HUDEP-2 (cell line): Measurements from ENCODE around the gene TMCC2.

ENCODE experiments used
- DNase-seq, 76 experiments: peaks; one replicate each; lab custom pipeline; 2025; ENCODE audit not compliant: unreplicated experiment in 76 of 76; lab: John Stamatoyannopoulos, UW

TMCC2 gene

DNA sequence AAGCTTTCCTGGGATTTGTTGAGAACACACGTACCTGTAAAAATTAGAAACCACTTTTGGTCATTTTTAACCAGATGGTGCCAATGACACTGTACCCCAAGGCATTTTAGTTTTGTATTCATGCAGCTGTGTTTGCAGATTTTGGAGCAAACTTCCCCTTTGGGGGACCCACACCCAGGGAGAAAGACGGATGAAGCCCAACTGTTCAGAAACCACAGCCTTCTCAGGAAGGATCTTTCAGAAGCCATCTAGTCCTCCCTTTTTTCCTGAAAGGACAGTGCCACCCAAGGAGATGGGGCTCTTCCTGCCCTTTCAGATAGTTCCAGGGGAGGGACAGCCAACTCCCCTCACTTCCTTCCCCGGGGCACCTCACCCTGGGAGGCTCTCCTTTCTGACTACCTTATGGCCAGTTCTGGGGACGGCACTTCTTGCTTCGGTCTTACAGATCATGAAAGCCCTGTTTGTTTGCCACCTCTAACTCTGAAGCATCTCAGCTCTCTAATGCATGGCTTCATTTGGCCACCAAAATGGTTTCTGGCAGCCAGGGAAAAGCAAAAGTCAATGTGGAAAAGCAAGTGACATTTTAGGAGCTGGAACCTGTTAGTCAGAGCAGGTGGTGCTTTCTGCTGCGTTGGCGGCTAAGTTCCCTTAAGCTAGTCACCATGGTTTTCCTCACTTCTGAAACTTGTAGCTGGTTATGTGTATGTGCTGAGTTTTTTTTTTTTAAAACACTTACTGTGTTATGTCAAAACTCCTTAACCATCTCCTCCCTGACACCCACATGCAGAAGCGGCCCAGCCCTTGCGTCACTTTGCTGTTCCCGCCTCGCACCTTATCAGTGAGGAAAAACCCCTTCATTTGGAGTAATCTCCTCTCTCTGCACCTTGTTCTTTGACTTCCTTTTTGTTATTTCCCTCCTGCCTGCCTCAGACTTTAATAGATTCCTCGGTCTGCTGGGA, 10.1 kb downstream of the TMCC2 start:
- DNase-seq: peak in 55 of 76 experiments; percentile 10 to 69 (median 33)

DNA sequence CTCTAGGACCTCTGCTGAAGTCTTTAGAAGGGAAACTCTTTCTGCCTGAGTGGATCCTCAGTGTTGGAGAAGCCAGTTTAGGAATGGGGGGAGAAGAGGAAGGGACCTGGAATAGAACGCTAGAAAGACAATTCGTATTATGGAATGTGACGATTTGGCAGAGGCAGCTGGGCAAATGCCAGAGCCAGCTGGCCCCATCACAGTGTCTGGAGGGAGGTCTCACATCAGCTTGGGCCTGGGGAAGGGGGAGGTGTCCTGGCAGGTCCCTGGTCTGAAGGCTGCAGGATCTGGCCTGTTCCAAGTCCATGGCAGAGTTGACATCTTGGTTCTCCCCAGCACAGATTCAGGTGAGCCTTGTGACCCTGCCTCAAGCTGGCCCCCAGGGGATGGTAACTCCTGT, 11.3 kb downstream of the TMCC2 start:
- DNase-seq: no peak

GRCh38 chr1:205240118-205240517, 12.4 kb downstream of the TMCC2 start:
- DNase-seq: no peak

GRCh38 chr1:205240569-205240968, 12.8 kb downstream of the TMCC2 start:
- no peak for DNase-seq

DNA sequence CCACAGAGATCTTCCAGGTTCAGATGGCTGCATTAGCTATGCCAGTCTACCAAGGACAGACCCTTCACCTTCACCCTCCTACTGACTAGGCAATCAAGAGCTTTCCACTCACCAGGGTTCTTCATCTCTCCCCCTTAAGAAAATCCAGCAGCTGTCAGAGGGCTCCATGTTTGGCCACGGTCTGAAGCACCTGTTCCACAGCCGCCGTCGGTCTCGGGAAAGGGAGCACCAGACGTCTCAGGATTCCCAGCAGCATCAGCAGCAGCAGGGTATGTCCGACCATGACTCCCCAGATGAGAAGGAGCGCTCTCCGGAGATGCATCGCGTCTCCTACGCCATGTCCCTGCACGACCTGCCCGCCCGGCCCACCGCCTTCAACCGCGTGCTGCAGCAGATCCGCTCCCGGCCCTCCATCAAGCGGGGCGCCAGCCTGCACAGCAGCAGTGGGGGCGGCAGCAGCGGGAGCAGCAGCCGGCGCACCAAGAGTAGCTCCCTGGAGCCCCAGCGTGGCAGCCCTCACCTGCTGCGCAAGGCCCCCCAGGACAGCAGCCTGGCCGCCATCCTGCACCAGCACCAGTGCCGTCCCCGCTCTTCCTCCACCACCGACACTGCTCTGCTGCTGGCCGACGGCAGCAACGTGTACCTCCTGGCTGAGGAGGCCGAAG, 13.8 kb downstream of the TMCC2 start:
- no peak for DNase-seq

- no peak for DNase-seq
Observed at GRCh38 chr1:205243350-205244191, 15.8 kb downstream of the TMCC2 start.

- no peak for DNase-seq
Observed at GRCh38 chr1:205244384-205244783, 16.6 kb downstream of the TMCC2 start.

DNA sequence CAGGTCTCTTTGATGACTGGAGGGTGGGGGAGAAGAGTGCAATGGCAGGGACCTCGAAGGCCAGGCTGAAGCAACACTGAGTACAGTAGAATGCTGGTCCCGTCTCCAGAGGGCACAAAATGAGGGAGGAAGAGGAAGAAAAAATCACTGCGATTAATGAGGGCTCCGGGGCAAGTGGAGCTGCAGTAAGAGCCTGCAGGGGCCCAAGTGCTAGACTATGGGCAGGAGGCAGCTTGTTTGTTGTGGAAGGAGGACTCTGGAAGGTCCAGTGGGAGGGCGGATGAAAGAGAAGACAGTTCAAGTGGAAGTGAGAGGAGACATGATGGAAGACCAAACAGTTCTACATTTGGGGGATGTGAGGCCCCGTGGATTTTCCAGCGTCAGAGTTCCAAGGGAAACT, 17.4 kb downstream of the TMCC2 start:
- DNase-seq: no peak

- no peak for DNase-seq
Observed at GRCh38 chr1:205246351-205247119, 18.8 kb downstream of the TMCC2 start.

- no peak for DNase-seq
Observed at GRCh38 chr1:205247130-205247921, 19.6 kb downstream of the TMCC2 start.

DNA sequence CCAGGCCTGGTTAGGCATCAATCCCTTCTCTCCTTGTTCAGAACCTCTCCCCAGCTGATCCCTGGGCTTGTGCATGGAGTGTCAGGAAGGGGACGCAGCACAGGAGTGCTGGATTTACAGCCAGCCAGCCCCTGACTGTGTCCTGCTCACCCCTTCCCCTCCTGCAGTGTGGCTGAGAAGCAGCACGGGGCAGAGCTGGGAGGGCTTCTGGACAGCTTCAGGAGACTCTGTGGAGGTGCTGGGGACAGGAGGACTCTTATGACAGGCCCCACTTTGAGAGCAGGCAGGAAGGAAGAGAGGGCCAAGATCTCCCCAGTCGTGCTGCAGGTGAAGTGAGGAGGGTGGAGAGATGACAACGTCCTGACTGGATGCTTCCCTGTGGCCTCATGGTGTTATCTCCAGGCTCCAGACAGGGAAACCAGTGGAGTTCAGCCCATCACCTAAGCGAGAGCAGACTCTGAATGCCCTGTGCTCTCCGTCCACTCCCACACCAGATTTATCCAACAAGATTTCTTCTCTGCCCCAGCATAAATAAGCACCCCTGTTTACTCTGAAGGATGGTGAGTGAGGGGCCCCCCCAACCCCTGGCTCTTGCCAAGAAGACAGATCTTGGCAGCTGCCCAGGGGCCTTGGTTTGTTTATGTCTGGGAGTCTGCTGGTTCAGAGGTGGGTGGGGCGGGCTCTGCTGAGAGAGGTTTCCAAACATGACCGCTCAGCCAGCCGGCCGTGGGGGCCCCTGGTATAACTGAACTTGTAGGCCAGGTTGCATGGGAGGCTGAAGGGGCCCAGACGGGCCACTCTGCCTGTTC, 21.3 kb downstream of the TMCC2 start:
- peak in 52 of 76 experiments; percentile 13 to 69 (median 42) for DNase-seq

DNA sequence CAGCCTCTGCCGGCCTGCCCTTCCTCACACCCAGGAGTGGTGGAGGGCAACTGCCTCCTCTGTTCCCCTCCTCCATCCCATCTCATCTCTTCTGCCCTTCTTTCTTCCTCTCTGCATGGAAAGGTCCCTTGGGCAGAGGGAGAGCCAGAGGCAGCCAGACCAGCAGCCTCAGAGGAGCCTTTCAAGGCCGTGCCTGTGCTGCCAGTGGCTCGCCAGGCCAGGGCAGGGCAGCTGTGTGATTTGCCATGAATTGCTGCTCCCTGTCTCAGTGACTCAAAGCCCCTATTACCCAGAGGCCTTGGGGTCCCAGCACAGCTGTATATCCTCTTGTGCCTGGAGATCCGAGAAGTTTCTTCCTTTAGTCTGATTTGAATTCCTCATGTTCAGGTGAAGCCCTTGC, 21.9 kb downstream of the TMCC2 start:
- DNase-seq: no peak

- no peak for DNase-seq
Observed at GRCh38 chr1:205250699-205251098, 23.0 kb downstream of the TMCC2 start.

DNA sequence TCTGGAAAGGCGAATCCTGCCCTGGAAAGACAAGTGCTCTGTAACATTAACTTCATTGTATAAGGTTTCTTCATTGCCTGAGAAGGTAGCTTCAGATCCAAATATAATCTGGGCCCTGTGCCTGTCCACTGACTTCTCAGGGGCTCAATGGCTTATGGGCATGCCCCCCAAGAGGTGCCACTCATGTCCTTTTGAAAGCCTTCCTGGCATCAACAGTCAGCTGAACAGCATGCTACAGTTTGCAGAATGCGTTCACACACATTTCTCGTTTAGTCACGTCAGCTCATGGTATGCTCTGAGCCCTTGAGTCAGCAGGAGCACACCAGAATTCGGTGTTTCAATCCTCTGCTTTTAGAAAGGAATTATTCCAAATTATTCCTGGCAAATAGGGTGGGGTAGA, 23.8 kb downstream of the TMCC2 start:
- DNase-seq: no peak

DNA sequence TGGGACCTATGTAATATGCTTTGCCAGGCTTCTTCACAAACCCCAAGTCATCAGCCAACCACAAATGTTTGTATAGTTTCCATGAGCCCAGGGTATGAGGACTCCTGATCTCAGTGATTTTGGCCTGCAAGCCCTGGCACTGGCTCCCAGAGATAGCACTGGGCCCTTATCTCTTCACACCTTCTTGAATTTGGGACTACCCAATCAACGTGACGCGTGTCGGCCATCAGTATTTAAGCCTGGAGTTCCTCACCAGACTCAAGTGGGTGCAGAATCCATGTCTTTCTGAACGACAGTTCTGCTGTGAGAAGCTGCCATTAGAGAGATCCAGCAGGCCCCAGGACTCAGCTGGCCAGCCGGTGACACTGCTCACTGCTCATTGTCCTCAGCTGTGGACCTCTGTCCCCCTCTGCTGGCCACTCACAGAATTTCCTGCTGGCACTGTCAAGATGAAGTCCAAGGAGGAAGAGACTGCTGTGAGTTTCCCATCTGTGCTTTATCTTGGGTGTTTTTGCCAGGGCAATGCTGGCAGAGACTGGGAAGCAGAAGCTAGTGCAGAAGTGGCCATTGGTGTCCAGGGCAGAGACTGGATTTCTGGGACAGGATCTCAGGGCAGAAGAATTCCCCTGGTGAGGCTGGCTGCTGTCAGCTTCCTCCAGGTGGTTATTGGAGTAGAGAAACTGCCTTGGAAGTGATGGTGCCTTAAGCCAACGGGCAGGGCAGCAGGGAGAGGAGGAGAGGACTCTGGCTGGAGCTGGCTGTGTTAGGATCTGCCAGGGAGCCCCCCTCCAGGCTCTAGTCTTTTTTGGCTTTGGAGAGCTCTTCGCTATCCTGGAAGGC, 28.4 kb downstream of the TMCC2 start:
- DNase-seq: peak in 75 of 76 experiments; percentile 54 to 96 (median 91)

DNA sequence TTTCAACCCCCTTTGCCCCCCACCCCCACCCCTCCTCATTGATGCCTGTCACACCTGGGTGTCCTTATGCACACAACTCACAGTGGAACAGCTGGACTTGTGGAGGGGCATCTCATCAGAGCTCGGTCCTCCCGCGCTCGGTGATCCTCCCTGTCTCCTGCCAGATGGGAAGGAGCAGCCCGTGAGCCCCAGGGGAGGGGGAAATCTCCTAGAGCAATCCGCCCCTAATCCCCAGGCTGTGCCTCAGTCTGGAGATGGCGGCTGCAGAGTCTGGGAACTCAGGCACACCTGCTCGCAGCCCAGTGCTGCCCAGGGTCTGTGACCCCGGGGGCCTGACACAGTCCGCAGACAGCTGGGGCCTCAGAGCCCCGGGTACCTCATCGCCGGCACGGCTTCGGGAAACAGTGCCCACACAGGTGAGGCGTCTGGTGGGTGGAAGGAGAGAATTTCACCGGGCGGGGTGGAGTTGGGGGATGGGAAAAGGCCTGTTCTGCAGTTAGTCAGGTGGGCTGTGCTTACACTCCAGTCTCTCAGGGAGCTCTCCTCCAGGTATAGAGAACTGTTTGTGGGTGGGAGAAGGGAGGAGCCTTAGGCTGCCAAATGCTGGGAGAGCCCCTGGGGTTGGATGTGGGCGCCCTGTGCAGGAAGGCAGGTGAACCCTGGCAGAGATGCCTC, 29.3 kb downstream of the TMCC2 start:
- DNase-seq: no peak

GRCh38 chr1:205257735-205258134, 30.0 kb downstream of the TMCC2 start:
- no peak for DNase-seq
